IPS-18a (cell line): ENCODE results near the gene SAA2.
"Not testable (repeated sequence)": the region's sequence is repeated elsewhere in the genome, so short reads cannot be mapped to it uniquely, and the experiment has no call there.

Experiments
- H3K27ac ChIP-seq: one replicate; pipeline ENCODE4 v1.5.1; 2013; ENCODE audit warnings: low read length
- H3K27me3 ChIP-seq: one replicate; pipeline ENCODE4 v1.6.1; 2013; ENCODE audit warnings: mild to moderate bottlenecking, low read length; ENCODE audit not compliant: control insufficient read depth, insufficient read depth
- H3K36me3 ChIP-seq: one replicate; pipeline ENCODE4 v1.6.1; 2013; ENCODE audit warnings: low read depth, low read length; ENCODE audit not compliant: control insufficient read depth
- H3K4me1 ChIP-seq: one replicate; pipeline ENCODE4 v1.6.1; 2013; ENCODE audit warnings: low read depth, low read length; ENCODE audit not compliant: control insufficient read depth
- H3K4me3 ChIP-seq: one replicate; pipeline ENCODE4 v1.5.1; 2013; ENCODE audit warnings: low read length
- H3K9ac ChIP-seq: one replicate; pipeline ENCODE4 v1.6.1; 2013; ENCODE audit warnings: mild to moderate bottlenecking, low read length, moderate library complexity
- H3K9me3 ChIP-seq: one replicate; pipeline ENCODE4 v1.6.1; 2013; ENCODE audit warnings: low read depth, low read length; ENCODE audit not compliant: control insufficient read depth

The SAA2 gene

DNA sequence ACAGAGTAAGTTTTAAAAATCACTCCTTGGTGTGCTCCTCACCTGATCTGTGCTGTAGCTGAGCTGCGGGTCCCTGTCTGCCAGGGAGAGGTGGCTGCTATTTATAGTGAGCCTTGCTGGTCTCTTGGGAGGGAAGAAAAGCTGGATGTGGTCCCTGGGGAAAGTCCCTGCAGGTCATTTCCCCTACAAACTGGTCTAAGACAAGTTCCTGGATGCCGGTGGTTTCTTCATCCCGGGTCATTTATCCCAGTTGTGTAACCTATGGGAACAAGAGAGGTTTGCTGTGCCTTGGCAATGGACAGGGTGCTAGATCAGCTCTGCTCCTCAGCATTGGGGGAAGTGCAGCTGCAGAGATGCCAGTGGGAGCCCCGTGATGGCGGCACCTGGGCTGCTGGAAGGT is at the start of gene SAA2:
TSS of gene SAA2 (minus strand) at position 108 of the 400 bp plus-strand sequence. CDS start 657 bp downstream, outside the sequence.
- H3K36me3 ChIP-seq: no peaks in the 10 kb centered on the region
- no peaks in the 10 kb centered on the region for H3K4me1 ChIP-seq
- no peak within 1 kb of the TSS for H3K9ac ChIP-seq
- H3K27ac ChIP-seq: no peak within 1 kb of the TSS
- H3K27me3 ChIP-seq: no peaks in the 10 kb centered on the region
- no peak within 1 kb of the TSS for H3K4me3 ChIP-seq
- H3K9me3 ChIP-seq: no peaks in the 10 kb centered on the region

DNA sequence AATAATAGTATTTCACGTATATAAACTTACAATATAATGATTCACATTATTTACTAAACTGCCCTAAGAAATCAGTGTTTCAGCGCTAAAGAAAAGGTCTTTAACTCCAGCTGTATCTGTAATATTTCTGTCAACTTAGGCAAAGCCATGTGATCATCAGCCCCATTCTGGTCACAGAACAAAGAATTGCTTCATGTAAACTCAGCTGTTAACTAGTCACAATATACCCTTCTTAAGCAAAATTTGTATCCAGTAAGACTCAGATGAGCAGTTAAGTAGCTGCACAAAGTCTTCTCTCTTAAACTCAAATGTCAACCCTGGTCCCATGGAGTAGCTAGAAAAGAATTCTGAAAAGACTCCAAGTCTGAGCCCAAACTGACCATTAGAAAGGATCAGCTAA is 46.8 kb upstream of the SAA2 start:
- no peaks in the 10 kb centered on the region for H3K9me3 ChIP-seq
- H3K9ac ChIP-seq: no peak overlapping the region
- H3K36me3 ChIP-seq: peaks cover 84% of the 10 kb centered on the region
- H3K4me1 ChIP-seq: no peaks in the 10 kb centered on the region
- no peaks in the 10 kb centered on the region for H3K27me3 ChIP-seq
- H3K27ac ChIP-seq: no peak overlapping the region
- no peak overlapping the region for H3K4me3 ChIP-seq

DNA sequence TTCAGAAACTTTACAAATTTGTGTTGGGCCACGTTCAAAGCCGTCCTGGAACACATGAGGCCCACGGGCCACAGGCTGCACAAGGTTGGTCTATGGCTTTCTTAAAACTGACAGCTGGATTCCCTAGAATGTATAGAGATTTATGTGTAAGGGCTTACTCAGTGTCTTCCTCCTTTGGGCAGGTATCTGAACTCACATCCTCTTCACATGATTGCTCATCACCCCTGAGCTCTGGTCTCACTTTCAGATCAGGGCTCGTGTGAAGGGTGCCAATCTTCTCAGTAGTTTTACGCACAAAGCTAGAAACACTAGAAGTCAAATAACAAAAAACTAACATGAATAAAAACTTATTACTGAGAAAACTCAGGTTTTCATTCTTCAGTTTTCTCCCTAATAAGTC is 46.4 kb upstream of the SAA2 start:
- Histone ChIP-seq H3K4me3 (no peak overlapping the region), H3K9me3 (no peaks in the 10 kb centered on the region), H3K9ac (no peak overlapping the region), H3K27me3 (no peaks in the 10 kb centered on the region), H3K36me3 (peaks cover 84% of the 10 kb centered on the region), H3K27ac (no peak overlapping the region), H3K4me1 (no peaks in the 10 kb centered on the region)

DNA sequence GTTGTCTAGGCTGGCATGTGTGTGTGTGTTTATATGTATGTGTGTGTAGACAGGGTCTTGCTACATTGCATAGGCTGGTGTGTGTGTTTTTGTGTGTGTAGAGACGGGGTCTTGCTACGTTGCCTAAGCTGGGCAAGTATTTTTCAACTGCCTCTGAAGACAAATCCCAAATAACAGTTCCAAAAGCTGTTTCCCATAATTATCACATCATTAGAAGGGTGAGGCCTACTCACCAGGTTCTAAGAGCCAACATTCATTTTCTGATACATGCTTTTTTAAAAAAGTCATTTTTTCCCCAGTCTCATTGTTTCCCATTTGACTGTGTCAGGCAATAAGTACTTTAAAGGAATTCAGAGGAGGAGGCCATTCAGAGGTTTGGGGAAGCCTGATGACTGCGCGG is 40.4 kb upstream of the SAA2 start:
- no peaks in the 10 kb centered on the region for H3K4me1 ChIP-seq
- no peak overlapping the region for H3K9ac ChIP-seq
- no peak overlapping the region for H3K4me3 ChIP-seq
- peaks cover 75% of the 10 kb centered on the region for H3K36me3 ChIP-seq
- H3K27me3 ChIP-seq: no peaks in the 10 kb centered on the region
- H3K27ac ChIP-seq: no peak overlapping the region
- no peaks in the 10 kb centered on the region for H3K9me3 ChIP-seq

DNA sequence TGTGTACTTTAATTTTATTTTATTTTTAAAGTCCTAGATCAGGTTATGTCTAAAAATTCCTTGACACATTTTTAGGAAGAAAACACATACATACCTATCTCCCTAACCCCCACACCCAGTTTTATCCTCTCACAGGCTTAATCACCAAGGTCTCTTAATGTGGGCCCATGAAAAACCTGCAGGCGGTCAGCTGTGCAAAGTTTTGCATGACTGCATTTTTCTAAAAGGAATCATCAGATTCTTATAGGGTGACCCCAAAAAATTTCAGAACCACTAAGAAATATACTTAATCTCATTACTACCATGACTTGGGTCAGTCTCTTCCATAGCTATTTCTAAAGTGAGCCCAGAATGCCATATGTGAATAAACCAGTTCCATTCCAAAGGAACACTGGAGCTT is 37.4 kb upstream of the SAA2 start:
- H3K9me3 ChIP-seq: no peaks in the 10 kb centered on the region
- no peaks in the 10 kb centered on the region for H3K27me3 ChIP-seq
- no peaks in the 10 kb centered on the region for H3K4me1 ChIP-seq
- H3K4me3 ChIP-seq: no peak overlapping the region
- no peak overlapping the region for H3K9ac ChIP-seq
- H3K36me3 ChIP-seq: peaks cover 62% of the 10 kb centered on the region
- H3K27ac ChIP-seq: no peak overlapping the region

DNA sequence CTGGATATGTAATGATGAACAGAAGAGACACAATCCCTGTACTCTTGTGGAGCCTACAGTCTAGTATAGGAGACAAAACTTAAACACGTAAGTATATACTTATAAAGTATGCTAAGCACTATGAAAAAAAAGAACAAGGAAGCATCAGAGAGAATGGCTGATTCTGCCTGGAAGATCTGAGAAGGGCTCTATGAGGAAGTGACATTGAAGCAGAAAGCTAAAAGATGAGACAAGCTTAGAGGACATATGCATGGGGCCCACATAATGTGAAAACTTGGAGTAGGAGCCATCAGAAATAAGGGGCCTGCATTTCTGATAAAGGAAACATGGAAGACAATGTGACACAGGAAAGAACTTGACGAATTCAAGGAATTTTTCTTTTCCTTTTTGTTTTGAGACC is 34.2 kb upstream of the SAA2 start:
- Histone ChIP-seq H3K9me3 (no peaks in the 10 kb centered on the region), H3K27me3 (no peaks in the 10 kb centered on the region), H3K27ac (no peak overlapping the region), H3K4me3 (no peak overlapping the region), H3K36me3 (peaks cover 52% of the 10 kb centered on the region), H3K9ac (no peak overlapping the region), H3K4me1 (no peaks in the 10 kb centered on the region)

DNA sequence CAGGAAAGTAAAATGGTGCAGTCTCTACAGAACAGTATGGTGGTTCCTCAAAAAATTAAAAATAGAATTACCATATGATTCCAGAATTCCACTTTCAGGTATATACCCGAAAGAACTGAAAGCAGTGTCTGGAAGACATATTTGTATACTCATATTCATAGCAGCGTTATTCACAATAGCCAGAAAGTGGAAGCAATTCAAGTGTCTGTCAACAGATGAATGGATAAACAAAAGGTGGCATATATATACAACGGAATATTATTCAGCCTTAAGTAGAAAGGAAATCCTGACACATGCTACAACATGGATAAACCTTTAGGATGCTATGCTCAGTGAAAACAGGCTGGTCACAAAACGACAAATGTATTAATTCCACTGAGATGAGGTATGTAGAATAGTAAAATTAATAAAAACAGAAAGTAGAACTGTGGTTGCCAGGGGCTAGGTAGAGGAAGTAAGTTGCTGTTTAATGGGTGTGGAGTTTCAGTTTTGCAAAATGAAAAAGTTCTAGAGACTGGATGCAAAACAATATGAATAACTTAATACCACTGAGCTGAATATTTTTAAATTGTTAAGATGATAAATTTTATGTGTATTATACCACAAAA is 32.1 kb upstream of the SAA2 start:
- no peak overlapping the region for H3K4me3 ChIP-seq
- H3K9ac ChIP-seq: no peak overlapping the region
- H3K27ac ChIP-seq: no peak overlapping the region
- no peaks in the 10 kb centered on the region for H3K9me3 ChIP-seq
- no peaks in the 10 kb centered on the region for H3K27me3 ChIP-seq
- H3K4me1 ChIP-seq: no peaks in the 10 kb centered on the region
- peaks cover 33% of the 10 kb centered on the region for H3K36me3 ChIP-seq

DNA sequence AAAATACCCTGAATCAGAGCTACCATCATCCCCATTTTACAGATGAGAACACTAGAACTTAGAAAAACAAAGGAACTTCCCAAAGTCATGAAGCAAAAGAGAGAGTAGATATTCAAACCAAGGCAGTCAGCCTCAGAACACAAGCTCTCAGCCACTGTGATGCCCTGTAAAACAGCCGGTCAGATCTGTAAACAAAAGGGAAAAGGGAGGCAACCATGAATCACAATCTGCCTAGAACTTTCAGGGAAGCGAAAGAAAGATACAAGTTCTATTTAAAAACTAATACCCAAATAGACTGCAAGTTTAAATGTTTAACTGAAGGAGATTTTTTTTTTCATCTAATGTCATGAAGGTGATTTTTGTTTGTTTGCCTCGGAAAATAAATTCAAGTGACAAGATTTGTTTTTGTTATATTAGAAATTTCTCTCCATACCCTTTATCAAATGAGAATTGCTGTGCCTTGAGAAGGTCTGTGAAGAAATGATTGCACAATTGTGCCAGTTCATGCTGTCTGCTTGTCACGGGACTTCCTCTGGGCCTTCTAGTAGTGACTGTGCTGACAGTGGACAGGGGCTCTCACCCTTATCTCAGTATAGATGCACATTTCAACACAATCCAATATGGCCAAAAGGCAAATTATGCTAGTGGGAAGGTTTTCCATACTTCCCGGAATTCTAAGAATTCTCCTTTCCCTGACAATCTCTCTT is 29.2 kb upstream of the SAA2 start:
- no peaks in the 10 kb centered on the region for H3K4me1 ChIP-seq
- H3K36me3 ChIP-seq: peaks cover 17% of the 10 kb centered on the region
- H3K9me3 ChIP-seq: no peaks in the 10 kb centered on the region
- no peak overlapping the region for H3K4me3 ChIP-seq
- no peaks in the 10 kb centered on the region for H3K27me3 ChIP-seq
- no peak overlapping the region for H3K27ac ChIP-seq
- H3K9ac ChIP-seq: no peak overlapping the region

DNA sequence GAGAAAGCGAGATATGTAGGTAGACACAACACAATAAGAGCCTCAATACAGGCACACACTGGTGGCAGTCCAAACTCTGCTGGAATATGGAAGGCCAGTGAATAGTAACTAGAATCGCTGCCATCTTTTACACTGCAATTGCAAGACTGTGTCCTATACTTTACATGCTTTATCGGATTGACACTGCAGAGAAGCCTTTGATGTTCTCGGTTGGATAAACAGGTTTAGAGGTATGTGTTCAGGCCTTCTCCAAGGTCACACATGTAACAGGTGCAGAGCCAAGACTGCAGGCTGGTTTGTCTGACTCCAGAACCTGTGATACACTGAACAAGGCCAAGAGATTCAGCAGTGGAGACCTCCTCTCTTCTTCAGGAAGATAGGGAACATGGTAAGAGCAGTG is 22.7 kb upstream of the SAA2 start:
- Histone ChIP-seq H3K4me1 (no peaks in the 10 kb centered on the region), H3K27ac (no peak overlapping the region), H3K36me3 (no peaks in the 10 kb centered on the region), H3K9me3 (no peaks in the 10 kb centered on the region), H3K9ac (no peak overlapping the region), H3K4me3 (no peak overlapping the region), H3K27me3 (no peaks in the 10 kb centered on the region)

DNA sequence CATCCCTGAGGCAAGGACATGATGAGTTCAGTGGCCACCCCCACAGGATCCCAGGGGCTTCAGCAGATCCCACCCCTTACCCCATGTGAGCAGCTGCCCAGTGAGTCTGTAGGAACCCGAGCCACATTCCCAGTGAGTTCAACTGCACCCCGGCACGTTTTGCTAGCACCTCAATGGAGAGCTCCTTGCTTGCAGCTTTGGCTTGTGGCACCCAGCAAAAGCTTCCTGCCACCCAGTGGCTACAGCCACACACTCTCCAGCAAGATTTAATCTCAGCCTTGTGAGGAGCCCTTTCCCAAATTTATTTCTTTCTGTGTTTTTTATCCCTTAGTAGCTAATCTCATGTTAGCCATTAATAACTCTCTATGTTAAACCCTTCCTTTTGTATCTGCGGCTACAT is 21.6 kb upstream of the SAA2 start:
- H3K36me3 ChIP-seq: no peaks in the 10 kb centered on the region
- H3K4me1 ChIP-seq: no peaks in the 10 kb centered on the region
- H3K4me3 ChIP-seq: no peak overlapping the region
- no peaks in the 10 kb centered on the region for H3K9me3 ChIP-seq
- no peaks in the 10 kb centered on the region for H3K27me3 ChIP-seq
- no peak overlapping the region for H3K27ac ChIP-seq
- H3K9ac ChIP-seq: no peak overlapping the region

DNA sequence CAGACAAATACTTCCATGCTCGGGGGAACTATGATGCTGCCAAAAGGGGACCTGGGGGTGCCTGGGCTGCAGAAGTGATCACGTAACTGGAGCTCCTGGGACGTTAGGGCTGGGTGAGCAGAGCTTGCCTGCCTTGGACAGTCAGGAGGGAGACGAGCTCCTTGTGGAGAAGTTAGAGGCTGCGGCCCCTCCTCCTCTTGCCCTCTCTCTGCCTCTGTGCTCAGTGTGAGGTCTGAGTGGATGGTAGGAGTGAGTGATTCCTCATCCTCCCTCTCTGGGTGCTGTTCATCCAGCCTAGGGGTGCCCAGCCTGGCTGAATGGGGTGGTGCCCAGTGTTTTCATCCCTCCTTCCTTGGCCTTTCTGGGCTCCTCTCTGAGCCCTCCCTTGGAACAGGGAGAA is 20.8 kb upstream of the SAA2 start:
- H3K9me3 ChIP-seq, H3K9ac ChIP-seq, H3K27ac ChIP-seq, H3K36me3 ChIP-seq, H3K27me3 ChIP-seq, H3K4me1 ChIP-seq, H3K4me3 ChIP-seq: not testable (repeated sequence)
